WTC11 (cell line): ENCODE measurements around the gene NSL1. TPM values are rescaled to one million over a fixed set of nuclear protein-coding genes. Genes with fewer than 3 reads are reported as not detected.

Experiments used
- ATAC-seq: fragments of 200-7000 bp; cut with Tn5 transposase; 2 replicates; pipeline ENCODE4 v1.10.0; 2021; ENCODE audit warnings: mild to moderate bottlenecking, moderate library complexity
- CTCF ChIA-PET: fragments of 300-600 bp; sonication (Branson Sonifier 250); formaldehyde crosslinking; loops from one replicate; lab custom pipeline; 2021; ENCODE audit warnings: antibody characterized with exemption; lab: Charles Lee
- POLR2A ChIA-PET: fragments of 350-600 bp; sonication (Branson Sonifier 250); formaldehyde crosslinking; loops from one replicate; lab custom pipeline; 2021; ENCODE audit warnings: antibody characterized with exemption; lab: Charles Lee
- DNase-seq: peaks from one replicate; pipeline ENCODE4 v3.0.0; 2021; ENCODE audit warnings: low spot score
- H3K27ac Mint-ChIP-seq: 2 replicates; pipeline ENCODE4 v1.8.0; 2021; ENCODE audit warnings: mixed read lengths
- H3K27me3 Mint-ChIP-seq: 2 replicates; pipeline ENCODE4 v1.8.0; 2021; ENCODE audit warnings: low read depth, mild to moderate bottlenecking, moderate library complexity, mixed read lengths
- H3K36me3 Mint-ChIP-seq: 2 replicates; pipeline ENCODE4 v1.8.0; 2021; ENCODE audit warnings: mixed read lengths
- H3K4me1 Mint-ChIP-seq: 2 replicates; pipeline ENCODE4 v1.8.0; 2022; ENCODE audit warnings: mixed read lengths
- H3K4me3 Mint-ChIP-seq: 2 replicates; pipeline ENCODE4 v1.8.0; 2021; ENCODE audit warnings: mild to moderate bottlenecking, moderate library complexity, mixed read lengths
- H3K9me3 Mint-ChIP-seq: 2 replicates; pipeline ENCODE4 v1.8.0; 2021; ENCODE audit warnings: mixed read lengths
- AR ChIP-seq: fragments of 250-450 bp; sonication (Bioruptor Pico); IDR thresholded peaks from 2 replicates; pipeline ENCODE4 v1.9.0; 2021; ENCODE audit warnings: mild to moderate bottlenecking
- ATF1 ChIP-seq: sonication (generic); formaldehyde crosslinking; IDR thresholded peaks from 2 replicates; pipeline ENCODE4 v1.8.1; 2023; ENCODE audit warnings: mild to moderate bottlenecking, moderate library complexity, missing genetic modification reagents
- CBFB ChIP-seq: sonication (generic); formaldehyde crosslinking; IDR thresholded peaks from 2 replicates; pipeline ENCODE4 v1.8.1; 2022; ENCODE audit warnings: mild to moderate bottlenecking, low read depth, missing genetic modification reagents
- CREB1 ChIP-seq: sonication (generic); formaldehyde crosslinking; IDR thresholded peaks from 2 replicates; pipeline ENCODE4 v1.8.0; 2023; ENCODE audit warnings: mild to moderate bottlenecking, missing genetic modification reagents
- CREM ChIP-seq: sonication (generic); formaldehyde crosslinking; IDR thresholded peaks from 2 replicates; pipeline ENCODE4 v1.8.1; 2022; ENCODE audit warnings: mild to moderate bottlenecking, missing genetic modification reagents, moderate library complexity
- ELF4 ChIP-seq: sonication (generic); formaldehyde crosslinking; IDR thresholded peaks from 2 replicates; pipeline ENCODE4 v1.8.1; 2022; ENCODE audit warnings: low read depth, mild to moderate bottlenecking, moderate library complexity, missing genetic modification reagents
- RELA ChIP-seq: sonication (generic); formaldehyde crosslinking; IDR thresholded peaks from 2 replicates; pipeline ENCODE4 v1.8.1; 2022; ENCODE audit warnings: missing genetic modification reagents, mild to moderate bottlenecking, borderline replicate concordance
- RORB ChIP-seq: fragments of 250-450 bp; sonication (Bioruptor Pico); IDR thresholded peaks from 2 replicates; pipeline ENCODE4 v1.9.0; 2021; ENCODE audit warnings: mild to moderate bottlenecking
- SMAD3 ChIP-seq: sonication (generic); formaldehyde crosslinking; IDR thresholded peaks from 2 replicates; pipeline ENCODE4 v1.8.0; 2022; ENCODE audit warnings: missing genetic modification reagents, mild to moderate bottlenecking, borderline replicate concordance
- TCF7 ChIP-seq: sonication (generic); formaldehyde crosslinking; IDR thresholded peaks from 2 replicates; pipeline ENCODE4 v1.8.0; 2022; ENCODE audit warnings: mild to moderate bottlenecking, low read depth, missing genetic modification reagents, moderate library complexity
- TEAD1 ChIP-seq: sonication (generic); formaldehyde crosslinking; IDR thresholded peaks from 2 replicates; pipeline ENCODE4 v1.8.0; 2022; ENCODE audit warnings: mild to moderate bottlenecking, missing genetic modification reagents
- TEAD4 ChIP-seq: sonication (generic); formaldehyde crosslinking; IDR thresholded peaks from 2 replicates; pipeline ENCODE4 v1.8.0; 2022; ENCODE audit warnings: mild to moderate bottlenecking, missing genetic modification reagents
- ZNF263 ChIP-seq: sonication (generic); formaldehyde crosslinking; IDR thresholded peaks from 2 replicates; pipeline ENCODE4 v1.8.1; 2022; ENCODE audit warnings: low read depth, mild to moderate bottlenecking, moderate library complexity, missing genetic modification reagents
- total RNA-seq: library from RNA; stranded (reverse); gene quantifications from 3 replicates; pipeline ENCODE4 v1.2.3, GENCODE V29; 2021
- TF ChIP-seq, protein P1 (sequence below): sonication (generic); formaldehyde crosslinking; IDR thresholded peaks from 2 replicates; pipeline ENCODE4 v1.8.1; 2023; ENCODE audit warnings: mild to moderate bottlenecking, missing genetic modification reagents
- TF ChIP-seq, protein P2 (sequence below): sonication (generic); formaldehyde crosslinking; IDR thresholded peaks from 2 replicates; pipeline ENCODE4 v1.8.0; 2023; ENCODE audit warnings: missing genetic modification reagents, mild to moderate bottlenecking, borderline replicate concordance
- TF ChIP-seq, protein P3 (sequence below): sonication (generic); formaldehyde crosslinking; IDR thresholded peaks from 2 replicates; pipeline ENCODE4 v1.8.0; 2022; ENCODE audit warnings: missing genetic modification reagents
- TF ChIP-seq, protein P4 (sequence below): fragments of 250-450 bp; sonication (Bioruptor Pico); IDR thresholded peaks from 2 replicates; pipeline ENCODE4 v2.1.2; 2022; ENCODE audit warnings: mild to moderate bottlenecking, moderate library complexity
- TF ChIP-seq, protein P5 (sequence below): fragments of 250-450 bp; sonication (Bioruptor Pico); conservative IDR thresholded peaks from 2 replicates; pipeline ENCODE4 v1.9.0; 2021; ENCODE audit warnings: mild to moderate bottlenecking

NSL1 gene
- total RNA-seq, 1 experiment from 2014 or later, result 55.7 TPM

DNA sequence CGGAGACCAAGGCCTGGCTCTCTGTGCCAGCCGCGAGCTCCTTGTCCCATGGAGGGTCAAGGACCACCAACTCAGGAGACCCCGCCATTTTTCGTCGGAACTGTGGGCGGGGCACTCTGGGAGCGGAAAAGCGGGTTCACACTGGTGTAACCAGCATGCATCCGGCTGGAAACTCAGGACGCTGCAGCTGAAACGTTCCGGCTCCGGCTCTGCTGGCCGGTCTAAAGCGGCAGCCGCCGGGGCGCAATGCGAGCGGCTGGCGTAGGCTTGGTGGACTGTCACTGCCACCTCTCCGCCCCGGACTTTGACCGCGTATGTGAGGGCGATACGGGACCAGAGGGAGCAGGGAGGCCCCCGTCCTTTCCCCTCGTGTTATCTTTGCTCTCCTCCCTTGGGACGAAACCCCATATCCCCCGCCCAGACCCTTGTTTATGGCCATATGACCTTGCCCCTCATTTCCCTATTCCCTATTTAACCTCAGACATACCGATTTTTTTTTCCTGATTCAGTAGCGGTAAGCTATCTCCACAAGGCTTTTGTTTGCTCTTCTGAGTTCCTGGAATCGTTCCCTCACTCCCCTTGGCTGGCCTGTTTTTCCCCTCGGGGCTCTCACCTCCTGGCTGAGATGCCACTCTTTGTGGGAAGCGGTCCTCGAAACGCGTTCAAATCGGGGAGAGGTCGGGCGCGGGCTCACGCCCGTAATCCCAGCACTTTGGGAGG lies at the start of gene NSL1, which contains the start of gene TATDN3 (continued):
- TF ChIP-seq, protein P1, sequence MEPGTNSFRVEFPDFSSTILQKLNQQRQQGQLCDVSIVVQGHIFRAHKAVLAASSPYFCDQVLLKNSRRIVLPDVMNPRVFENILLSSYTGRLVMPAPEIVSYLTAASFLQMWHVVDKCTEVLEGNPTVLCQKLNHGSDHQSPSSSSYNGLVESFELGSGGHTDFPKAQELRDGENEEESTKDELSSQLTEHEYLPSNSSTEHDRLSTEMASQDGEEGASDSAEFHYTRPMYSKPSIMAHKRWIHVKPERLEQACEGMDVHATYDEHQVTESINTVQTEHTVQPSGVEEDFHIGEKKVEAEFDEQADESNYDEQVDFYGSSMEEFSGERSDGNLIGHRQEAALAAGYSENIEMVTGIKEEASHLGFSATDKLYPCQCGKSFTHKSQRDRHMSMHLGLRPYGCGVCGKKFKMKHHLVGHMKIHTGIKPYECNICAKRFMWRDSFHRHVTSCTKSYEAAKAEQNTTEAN (CRISPR knock-in tag), result peak; percentile 82; the same call in 1 of the 2 replicates
- peak; percentile 77; the same call in 1 of the 2 replicates for TF ChIP-seq CREM (CRISPR knock-in tag)
- TF ChIP-seq, all 79 proteins: peak for 29

DNA sequence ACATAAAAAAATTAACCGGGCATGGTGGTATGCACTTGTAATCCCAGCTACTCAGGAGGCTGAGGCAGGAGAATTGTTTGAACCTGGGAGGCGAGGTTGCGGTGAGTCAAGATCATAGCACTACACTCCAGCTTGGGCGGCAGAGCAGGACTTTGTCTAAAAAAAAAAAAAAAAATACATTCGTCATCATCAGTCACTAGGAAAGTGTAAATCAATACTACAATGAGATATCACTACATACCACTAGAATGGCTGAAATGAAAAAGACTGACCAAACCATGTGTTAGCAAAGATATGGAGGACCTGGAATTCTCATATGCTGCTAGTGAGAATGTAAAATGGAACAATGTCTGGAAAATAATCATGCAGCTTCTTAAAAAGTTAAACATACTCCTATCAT lies 46.6 kb upstream of the NSL1 start:
- CTCF ChIA-PET, result no interaction called here
- Mint-ChIP-seq H3K27ac (no peak overlapping the region), H3K4me3 (no peak overlapping the region), H3K27me3 (peaks cover 3% of the 10 kb centered on the region), H3K4me1 (no peaks in the 10 kb centered on the region), H3K9me3 (no peaks in the 10 kb centered on the region), H3K36me3 (no peaks in the 10 kb centered on the region)
- POLR2A ChIA-PET, result no interaction called here
- DNase-seq (no peak), ATAC-seq (no peak)
- no peak for TF ChIP-seq TEAD1 (CRISPR knock-in tag)
- TF ChIP-seq, protein P2, sequence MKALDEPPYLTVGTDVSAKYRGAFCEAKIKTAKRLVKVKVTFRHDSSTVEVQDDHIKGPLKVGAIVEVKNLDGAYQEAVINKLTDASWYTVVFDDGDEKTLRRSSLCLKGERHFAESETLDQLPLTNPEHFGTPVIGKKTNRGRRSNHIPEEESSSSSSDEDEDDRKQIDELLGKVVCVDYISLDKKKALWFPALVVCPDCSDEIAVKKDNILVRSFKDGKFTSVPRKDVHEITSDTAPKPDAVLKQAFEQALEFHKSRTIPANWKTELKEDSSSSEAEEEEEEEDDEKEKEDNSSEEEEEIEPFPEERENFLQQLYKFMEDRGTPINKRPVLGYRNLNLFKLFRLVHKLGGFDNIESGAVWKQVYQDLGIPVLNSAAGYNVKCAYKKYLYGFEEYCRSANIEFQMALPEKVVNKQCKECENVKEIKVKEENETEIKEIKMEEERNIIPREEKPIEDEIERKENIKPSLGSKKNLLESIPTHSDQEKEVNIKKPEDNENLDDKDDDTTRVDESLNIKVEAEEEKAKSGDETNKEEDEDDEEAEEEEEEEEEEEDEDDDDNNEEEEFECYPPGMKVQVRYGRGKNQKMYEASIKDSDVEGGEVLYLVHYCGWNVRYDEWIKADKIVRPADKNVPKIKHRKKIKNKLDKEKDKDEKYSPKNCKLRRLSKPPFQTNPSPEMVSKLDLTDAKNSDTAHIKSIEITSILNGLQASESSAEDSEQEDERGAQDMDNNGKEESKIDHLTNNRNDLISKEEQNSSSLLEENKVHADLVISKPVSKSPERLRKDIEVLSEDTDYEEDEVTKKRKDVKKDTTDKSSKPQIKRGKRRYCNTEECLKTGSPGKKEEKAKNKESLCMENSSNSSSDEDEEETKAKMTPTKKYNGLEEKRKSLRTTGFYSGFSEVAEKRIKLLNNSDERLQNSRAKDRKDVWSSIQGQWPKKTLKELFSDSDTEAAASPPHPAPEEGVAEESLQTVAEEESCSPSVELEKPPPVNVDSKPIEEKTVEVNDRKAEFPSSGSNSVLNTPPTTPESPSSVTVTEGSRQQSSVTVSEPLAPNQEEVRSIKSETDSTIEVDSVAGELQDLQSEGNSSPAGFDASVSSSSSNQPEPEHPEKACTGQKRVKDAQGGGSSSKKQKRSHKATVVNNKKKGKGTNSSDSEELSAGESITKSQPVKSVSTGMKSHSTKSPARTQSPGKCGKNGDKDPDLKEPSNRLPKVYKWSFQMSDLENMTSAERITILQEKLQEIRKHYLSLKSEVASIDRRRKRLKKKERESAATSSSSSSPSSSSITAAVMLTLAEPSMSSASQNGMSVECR (CRISPR knock-in tag), result no peak
- TF ChIP-seq, protein P3, sequence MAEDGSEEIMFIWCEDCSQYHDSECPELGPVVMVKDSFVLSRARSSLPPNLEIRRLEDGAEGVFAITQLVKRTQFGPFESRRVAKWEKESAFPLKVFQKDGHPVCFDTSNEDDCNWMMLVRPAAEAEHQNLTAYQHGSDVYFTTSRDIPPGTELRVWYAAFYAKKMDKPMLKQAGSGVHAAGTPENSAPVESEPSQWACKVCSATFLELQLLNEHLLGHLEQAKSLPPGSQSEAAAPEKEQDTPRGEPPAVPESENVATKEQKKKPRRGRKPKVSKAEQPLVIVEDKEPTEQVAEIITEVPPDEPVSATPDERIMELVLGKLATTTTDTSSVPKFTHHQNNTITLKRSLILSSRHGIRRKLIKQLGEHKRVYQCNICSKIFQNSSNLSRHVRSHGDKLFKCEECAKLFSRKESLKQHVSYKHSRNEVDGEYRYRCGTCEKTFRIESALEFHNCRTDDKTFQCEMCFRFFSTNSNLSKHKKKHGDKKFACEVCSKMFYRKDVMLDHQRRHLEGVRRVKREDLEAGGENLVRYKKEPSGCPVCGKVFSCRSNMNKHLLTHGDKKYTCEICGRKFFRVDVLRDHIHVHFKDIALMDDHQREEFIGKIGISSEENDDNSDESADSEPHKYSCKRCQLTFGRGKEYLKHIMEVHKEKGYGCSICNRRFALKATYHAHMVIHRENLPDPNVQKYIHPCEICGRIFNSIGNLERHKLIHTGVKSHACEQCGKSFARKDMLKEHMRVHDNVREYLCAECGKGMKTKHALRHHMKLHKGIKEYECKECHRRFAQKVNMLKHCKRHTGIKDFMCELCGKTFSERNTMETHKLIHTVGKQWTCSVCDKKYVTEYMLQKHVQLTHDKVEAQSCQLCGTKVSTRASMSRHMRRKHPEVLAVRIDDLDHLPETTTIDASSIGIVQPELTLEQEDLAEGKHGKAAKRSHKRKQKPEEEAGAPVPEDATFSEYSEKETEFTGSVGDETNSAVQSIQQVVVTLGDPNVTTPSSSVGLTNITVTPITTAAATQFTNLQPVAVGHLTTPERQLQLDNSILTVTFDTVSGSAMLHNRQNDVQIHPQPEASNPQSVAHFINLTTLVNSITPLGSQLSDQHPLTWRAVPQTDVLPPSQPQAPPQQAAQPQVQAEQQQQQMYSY (CRISPR knock-in tag), result no peak
- TF ChIP-seq CREB1, result no peak
- no peak for TF ChIP-seq TEAD4 (CRISPR knock-in tag)
- TF ChIP-seq CBFB (CRISPR knock-in tag), result no peak
- no peak for TF ChIP-seq AR (CRISPR knock-in tag)
- TF ChIP-seq RELA, result no peak
- TF ChIP-seq SMAD3 (CRISPR knock-in tag), result no peak
- TF ChIP-seq ELF4 (CRISPR knock-in tag), result no peak
- TF ChIP-seq, protein P4, sequence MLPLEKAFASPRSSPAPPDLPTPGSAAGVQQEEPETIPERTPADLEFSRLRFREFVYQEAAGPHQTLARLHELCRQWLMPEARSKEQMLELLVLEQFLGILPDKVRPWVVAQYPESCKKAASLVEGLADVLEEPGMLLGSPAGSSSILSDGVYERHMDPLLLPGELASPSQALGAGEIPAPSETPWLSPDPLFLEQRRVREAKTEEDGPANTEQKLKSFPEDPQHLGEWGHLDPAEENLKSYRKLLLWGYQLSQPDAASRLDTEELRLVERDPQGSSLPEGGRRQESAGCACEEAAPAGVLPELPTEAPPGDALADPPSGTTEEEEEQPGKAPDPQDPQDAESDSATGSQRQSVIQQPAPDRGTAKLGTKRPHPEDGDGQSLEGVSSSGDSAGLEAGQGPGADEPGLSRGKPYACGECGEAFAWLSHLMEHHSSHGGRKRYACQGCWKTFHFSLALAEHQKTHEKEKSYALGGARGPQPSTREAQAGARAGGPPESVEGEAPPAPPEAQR (CRISPR knock-in tag), result no peak
- no peak for TF ChIP-seq ATF1 (CRISPR knock-in tag)
- TF ChIP-seq, protein P5, sequence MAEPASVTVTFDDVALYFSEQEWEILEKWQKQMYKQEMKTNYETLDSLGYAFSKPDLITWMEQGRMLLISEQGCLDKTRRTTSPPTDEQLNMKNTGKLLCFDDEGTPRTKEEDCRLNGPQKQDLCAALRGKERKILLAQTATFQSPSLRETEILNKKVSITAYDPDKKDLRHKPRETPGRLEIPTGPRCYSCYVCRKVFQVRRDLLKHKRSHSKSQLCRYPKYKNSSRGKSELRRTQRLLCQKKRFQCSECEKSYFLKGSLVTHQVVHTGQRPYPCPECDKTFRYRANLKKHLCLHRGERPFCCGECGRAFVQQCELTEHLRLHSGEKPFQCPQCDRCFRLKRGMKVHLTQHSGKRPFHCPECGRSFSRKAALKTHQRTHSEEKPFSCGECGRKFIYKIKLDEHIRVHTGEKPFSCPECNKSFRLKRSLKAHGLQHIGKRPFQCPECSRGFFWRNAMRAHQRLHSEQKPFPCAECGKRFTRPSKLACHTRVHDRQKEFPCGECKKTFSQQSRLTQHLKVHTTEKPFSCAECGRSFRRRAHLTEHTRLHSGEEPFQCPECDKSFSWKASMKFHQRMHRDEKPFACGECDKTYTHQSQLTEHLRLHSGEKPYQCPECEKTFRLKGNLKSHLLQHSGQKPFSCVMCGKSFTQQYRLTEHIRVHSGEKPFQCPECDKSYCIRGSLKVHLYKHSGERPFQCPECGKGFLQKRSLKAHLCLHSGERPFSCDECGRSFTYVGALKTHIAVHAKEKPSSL (CRISPR knock-in tag), result no peak
- no peak for TF ChIP-seq TCF7 (CRISPR knock-in tag)
- no peak for TF ChIP-seq RORB (CRISPR knock-in tag)
- TF ChIP-seq ZNF263 (CRISPR knock-in tag), result no peak
